ENCODE measurements around the gene PPFIA2.

PPFIA2 gene

DNA sequence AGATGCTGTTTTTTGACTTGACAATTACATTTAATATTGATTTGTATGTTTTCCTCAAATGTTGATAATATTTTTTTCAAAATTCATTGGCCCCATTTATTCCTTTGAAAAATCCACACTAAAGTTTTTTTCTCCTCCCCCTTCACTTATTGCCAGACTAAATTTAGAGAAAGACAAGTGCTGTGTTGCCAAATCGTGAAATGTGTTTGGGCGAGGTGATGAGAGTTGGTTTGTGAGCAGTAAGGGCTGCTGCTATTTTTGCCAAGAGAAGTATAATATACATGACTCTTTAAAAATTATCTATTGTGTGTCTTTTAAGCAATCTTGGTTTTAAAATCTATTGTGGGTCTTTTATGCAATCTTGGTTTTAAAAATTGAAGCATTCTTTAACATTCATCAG is 188.9 kb downstream of the PPFIA2 start:
- DNase-seq (ENCODE audit: low read depth), result no peak
- H3K4me3 ChIP-seq (ENCODE audit: low read depth, low read length), result no peak overlapping the region
- TF ChIP-seq, protein P1, sequence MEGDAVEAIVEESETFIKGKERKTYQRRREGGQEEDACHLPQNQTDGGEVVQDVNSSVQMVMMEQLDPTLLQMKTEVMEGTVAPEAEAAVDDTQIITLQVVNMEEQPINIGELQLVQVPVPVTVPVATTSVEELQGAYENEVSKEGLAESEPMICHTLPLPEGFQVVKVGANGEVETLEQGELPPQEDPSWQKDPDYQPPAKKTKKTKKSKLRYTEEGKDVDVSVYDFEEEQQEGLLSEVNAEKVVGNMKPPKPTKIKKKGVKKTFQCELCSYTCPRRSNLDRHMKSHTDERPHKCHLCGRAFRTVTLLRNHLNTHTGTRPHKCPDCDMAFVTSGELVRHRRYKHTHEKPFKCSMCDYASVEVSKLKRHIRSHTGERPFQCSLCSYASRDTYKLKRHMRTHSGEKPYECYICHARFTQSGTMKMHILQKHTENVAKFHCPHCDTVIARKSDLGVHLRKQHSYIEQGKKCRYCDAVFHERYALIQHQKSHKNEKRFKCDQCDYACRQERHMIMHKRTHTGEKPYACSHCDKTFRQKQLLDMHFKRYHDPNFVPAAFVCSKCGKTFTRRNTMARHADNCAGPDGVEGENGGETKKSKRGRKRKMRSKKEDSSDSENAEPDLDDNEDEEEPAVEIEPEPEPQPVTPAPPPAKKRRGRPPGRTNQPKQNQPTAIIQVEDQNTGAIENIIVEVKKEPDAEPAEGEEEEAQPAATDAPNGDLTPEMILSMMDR (conservative IDR thresholded peaks at IDR 0.05; ENCODE audit: low read depth, low read length), result no peak

DNA sequence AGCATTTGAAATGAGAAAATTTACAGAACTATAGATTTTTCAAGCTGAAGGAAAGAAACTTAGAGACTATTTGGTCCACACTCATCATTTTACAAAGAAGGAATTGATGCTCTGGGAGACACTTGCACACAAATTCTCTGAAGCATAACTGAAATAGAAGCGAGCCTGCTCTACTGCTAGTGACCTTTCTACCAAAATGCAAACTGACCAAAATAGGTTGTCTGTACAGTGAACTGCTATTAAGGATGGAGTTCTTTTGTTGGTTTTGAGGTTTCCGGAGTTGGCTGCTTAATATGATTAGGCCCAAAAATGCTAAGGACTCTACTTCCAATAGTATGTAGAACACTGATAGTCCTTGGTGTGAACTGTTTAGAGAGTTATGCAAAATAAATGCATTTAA is 194.9 kb downstream of the PPFIA2 start:
- TF ChIP-seq, protein P1 (conservative IDR thresholded peaks at IDR 0.05; ENCODE audit: low read depth, low read length), result no peak
- no peak overlapping the region for H3K4me3 ChIP-seq (ENCODE audit: low read depth, low read length)
- no peak for DNase-seq (ENCODE audit: low read depth)

DNA sequence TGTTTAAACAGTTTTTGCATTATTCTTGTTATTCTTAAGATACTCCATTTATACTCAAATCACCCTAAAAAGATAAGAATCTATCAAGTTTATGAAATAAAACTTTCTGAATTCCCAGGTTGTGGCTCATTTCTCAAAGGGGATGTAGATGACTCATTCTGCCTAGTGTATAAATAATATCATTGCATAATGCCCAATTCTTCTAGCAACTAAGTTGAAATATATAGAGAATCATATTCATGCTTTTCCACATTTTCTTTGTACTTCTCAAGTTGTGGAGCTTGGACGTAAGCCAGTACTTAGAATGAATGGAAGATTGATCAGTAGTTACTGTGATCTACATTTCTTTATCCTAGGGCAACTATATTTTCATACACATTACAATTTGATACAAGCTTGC is 201.1 kb downstream of the PPFIA2 start:
- TF ChIP-seq, protein P1 (conservative IDR thresholded peaks at IDR 0.05; ENCODE audit: low read depth, low read length), result no peak
- no peak overlapping the region for H3K4me3 ChIP-seq (ENCODE audit: low read depth, low read length)
- peak; percentile 76 for DNase-seq (ENCODE audit: low read depth)

- DNase-seq (ENCODE audit: low read depth), result no peak
- TF ChIP-seq, protein P1 (conservative IDR thresholded peaks at IDR 0.05; ENCODE audit: low read depth, low read length), result no peak
Observed at GRCh38 chr12:81546811-81547210, 212.3 kb downstream of the PPFIA2 start.

GRCh38 chr12:81543621-81544139 is 215.5 kb downstream of the PPFIA2 start:
- no peak overlapping the region for H3K4me3 ChIP-seq (ENCODE audit: low read depth, low read length)
- TF ChIP-seq, protein P1 (conservative IDR thresholded peaks at IDR 0.05; ENCODE audit: low read depth, low read length), result no peak
- no peak for DNase-seq (ENCODE audit: low read depth)

More at GRCh38 chr12:81546811-81547210, 212.3 kb downstream of the PPFIA2 start:
- H3K4me3 ChIP-seq (ENCODE audit: low read depth, low read length), result no peak overlapping the region

GRCh38 chr12:81542065-81543010 is 216.8 kb downstream of the PPFIA2 start:
- TF ChIP-seq, protein P1 (conservative IDR thresholded peaks at IDR 0.05; ENCODE audit: low read depth, low read length), result no peak
- no peak overlapping the region for H3K4me3 ChIP-seq (ENCODE audit: low read depth, low read length)
- peak; percentile 7 for DNase-seq (ENCODE audit: low read depth)

All from choroid plexus epithelial cell (primary cell).